Measurements from ENCODE around the gene DNAJC3. TPM values are rescaled to one million over a fixed set of nuclear protein-coding genes. Genes with fewer than 3 reads are reported as not detected.

DNAJC3 gene
- total RNA-seq, 4 donors from 2014 or later, result 42.9 to 46.3 (median 46.0) TPM

- no peak for DNase-seq (ENCODE audit: low spot score in 2 of 2)
- Histone ChIP-seq H3K4me1 (no peaks in the 10 kb centered on the region), H3K27me3 (no peaks in the 10 kb centered on the region), H3K4me3 (no peak overlapping the region), H3K36me3 (peaks cover 0 to 73% (median 0%) of the 10 kb centered on the region in 3 donors), H3K27ac (no peak overlapping the region), H3K9me3 (peaks cover 0 to 7% (median 0%) of the 10 kb centered on the region in 4 donors)
- WGBS, 2 donors, result 91 to 92% methylated on average over 3 of the region's 3 CpGs
- TF ChIP-seq POLR2A (IDR thresholded peaks at IDR 0.05), result no peak
- TF ChIP-seq, protein P1, sequence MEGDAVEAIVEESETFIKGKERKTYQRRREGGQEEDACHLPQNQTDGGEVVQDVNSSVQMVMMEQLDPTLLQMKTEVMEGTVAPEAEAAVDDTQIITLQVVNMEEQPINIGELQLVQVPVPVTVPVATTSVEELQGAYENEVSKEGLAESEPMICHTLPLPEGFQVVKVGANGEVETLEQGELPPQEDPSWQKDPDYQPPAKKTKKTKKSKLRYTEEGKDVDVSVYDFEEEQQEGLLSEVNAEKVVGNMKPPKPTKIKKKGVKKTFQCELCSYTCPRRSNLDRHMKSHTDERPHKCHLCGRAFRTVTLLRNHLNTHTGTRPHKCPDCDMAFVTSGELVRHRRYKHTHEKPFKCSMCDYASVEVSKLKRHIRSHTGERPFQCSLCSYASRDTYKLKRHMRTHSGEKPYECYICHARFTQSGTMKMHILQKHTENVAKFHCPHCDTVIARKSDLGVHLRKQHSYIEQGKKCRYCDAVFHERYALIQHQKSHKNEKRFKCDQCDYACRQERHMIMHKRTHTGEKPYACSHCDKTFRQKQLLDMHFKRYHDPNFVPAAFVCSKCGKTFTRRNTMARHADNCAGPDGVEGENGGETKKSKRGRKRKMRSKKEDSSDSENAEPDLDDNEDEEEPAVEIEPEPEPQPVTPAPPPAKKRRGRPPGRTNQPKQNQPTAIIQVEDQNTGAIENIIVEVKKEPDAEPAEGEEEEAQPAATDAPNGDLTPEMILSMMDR (IDR thresholded peaks at IDR 0.05), result no peak
- TF ChIP-seq EP300 (IDR thresholded peaks at IDR 0.05), result no peak
Observed at GRCh38 chr13:95793018-95793555, 116.1 kb downstream of the DNAJC3 start.

- H3K27ac ChIP-seq, result no peak overlapping the region
- H3K4me3 ChIP-seq, result no peak overlapping the region
- no peaks in the 10 kb centered on the region for H3K4me1 ChIP-seq
- peaks cover 0 to 7% (median 0%) of the 10 kb centered on the region in 4 donors for H3K9me3 ChIP-seq
- no peaks in the 10 kb centered on the region for H3K27me3 ChIP-seq
- H3K36me3 ChIP-seq, result peaks cover 0 to 71% (median 0%) of the 10 kb centered on the region in 3 donors
- DNase-seq (ENCODE audit: low spot score in 2 of 2), result no peak
- 83 to 89% methylated on average over 3 of the region's 3 CpGs for WGBS, 2 donors
- no peak for TF ChIP-seq EP300 (IDR thresholded peaks at IDR 0.05)
- TF ChIP-seq POLR2A (IDR thresholded peaks at IDR 0.05), result no peak
- TF ChIP-seq, protein P1 (IDR thresholded peaks at IDR 0.05), result no peak
Observed at GRCh38 chr13:95793781-95794180, 116.8 kb downstream of the DNAJC3 start.

GRCh38 chr13:95797016-95797415, 120.1 kb downstream of the DNAJC3 start:
- Histone ChIP-seq H3K9me3 (no peaks in the 10 kb centered on the region), H3K27ac (no peak overlapping the region), H3K4me1 (no peaks in the 10 kb centered on the region), H3K4me3 (no peak overlapping the region), H3K36me3 (peaks cover 0 to 61% (median 0%) of the 10 kb centered on the region in 3 donors), H3K27me3 (no peaks in the 10 kb centered on the region)
- TF ChIP-seq EP300 (IDR thresholded peaks at IDR 0.05), result no peak
- TF ChIP-seq, protein P1 (IDR thresholded peaks at IDR 0.05), result no peak
- TF ChIP-seq POLR2A (IDR thresholded peaks at IDR 0.05), result no peak
- 56 to 78% methylated on average over 2 of the region's 2 CpGs for WGBS, 2 donors
- no peak for DNase-seq (ENCODE audit: low spot score in 2 of 2)

- WGBS, 2 donors, result 80 to 93% methylated on average over 1 of the region's 1 CpG
Observed at GRCh38 chr13:95800436-95800835, 123.5 kb downstream of the DNAJC3 start.

GRCh38 chr13:95801825-95802224, 124.9 kb downstream of the DNAJC3 start:
- TF ChIP-seq, protein P1 (IDR thresholded peaks at IDR 0.05), result no peak
- TF ChIP-seq POLR2A (IDR thresholded peaks at IDR 0.05), result no peak
- Histone ChIP-seq H3K9me3 (peaks cover 0 to 23% (median 11%) of the 10 kb centered on the region in 4 donors), H3K27ac (no peak overlapping the region), H3K4me3 (no peak overlapping the region), H3K36me3 (peaks cover 0 to 50% (median 0%) of the 10 kb centered on the region in 3 donors), H3K27me3 (no peaks in the 10 kb centered on the region), H3K4me1 (no peaks in the 10 kb centered on the region)
- no peak for DNase-seq (ENCODE audit: low spot score in 2 of 2)
- 89 to 94% methylated on average over 4 of the region's 4 CpGs for WGBS, 2 donors

More at GRCh38 chr13:95800436-95800835, 123.5 kb downstream of the DNAJC3 start:
- Histone ChIP-seq H3K27ac (no peak overlapping the region), H3K4me1 (no peaks in the 10 kb centered on the region), H3K36me3 (peaks cover 0 to 56% (median 0%) of the 10 kb centered on the region in 3 donors), H3K4me3 (no peak overlapping the region), H3K27me3 (no peaks in the 10 kb centered on the region), H3K9me3 (peaks cover 0 to 10% (median 6%) of the 10 kb centered on the region in 4 donors)
- TF ChIP-seq POLR2A (IDR thresholded peaks at IDR 0.05) (no peak), EP300 (IDR thresholded peaks at IDR 0.05) (no peak)
- TF ChIP-seq, protein P1 (IDR thresholded peaks at IDR 0.05), result no peak
- no peak for DNase-seq (ENCODE audit: low spot score in 2 of 2)
